Left ventricle myocardium inferior (tissue), 1 donor: Measurements from ENCODE around the gene ZNF644. TPM values are rescaled to one million over a fixed set of nuclear protein-coding genes. Genes with fewer than 3 reads are reported as not detected.

Experiments used
- DNase-seq: peaks from one replicate; pipeline ENCODE4 v3.0.0-alpha.2; 2020
- H3K27ac ChIP-seq: fragments of 200-600 bp; replicated peaks from 2 replicates; pipeline ENCODE4 v1.8.0; 2021
- H3K27me3 ChIP-seq: fragments of 200-600 bp; 2 replicates; pipeline ENCODE4 v1.8.0; 2021; ENCODE audit warnings: low read depth
- H3K36me3 ChIP-seq: fragments of 200-600 bp; 2 replicates; pipeline ENCODE4 v1.8.0; 2021
- H3K4me1 ChIP-seq: fragments of 200-600 bp; 2 replicates; pipeline ENCODE4 v1.8.0; 2021
- H3K4me3 ChIP-seq: fragments of 200-600 bp; 2 replicates; pipeline ENCODE4 v1.8.0; 2021; ENCODE audit warnings: mild to moderate bottlenecking, moderate library complexity
- H3K9me3 ChIP-seq: fragments of 200-600 bp; replicated peaks from 2 replicates; pipeline ENCODE4 v1.8.0; 2021
- CTCF ChIP-seq: fragments of 200-600 bp; IDR thresholded peaks from 2 replicates; pipeline ENCODE4 v1.8.0; 2021; ENCODE audit warnings: antibody characterized with exemption, mild to moderate bottlenecking, borderline replicate concordance
- intact Hi-C: fragments of 100-400 bp; cut with micrococcal nuclease; formaldehyde crosslinking; loops from one replicate; pipeline ENCODE4 v1.11.0; 2022
- total RNA-seq: library from RNA; stranded (reverse); fragmentation: NEBNext Ultra II Directional; extraction: Animal tissue kit (Norgen Biotek cat#: 25700); gene quantifications from one replicate; pipeline ENCODE4 v1.2.1, GENCODE V29; 2021
- donor health status: DM: no; HTN: yes; CAD: no; lungs with severe emphysema.

Gene ZNF644
- total RNA-seq, 1 donor from 2014 or later, result 23.3 TPM

GRCh38 chr1:91038582-91038981, 16.7 kb upstream of the ZNF644 start:
- no peaks in the 10 kb centered on the region for H3K4me1 ChIP-seq
- DNase-seq, result no peak
- peaks cover 7% of the 10 kb centered on the region for H3K27me3 ChIP-seq
- no peaks in the 10 kb centered on the region for H3K36me3 ChIP-seq
- H3K27ac ChIP-seq, result no peak overlapping the region
- no peak for TF ChIP-seq CTCF
- intact Hi-C loops, result no loop called here
- no peak overlapping the region for H3K4me3 ChIP-seq
- peaks cover 27% of the 10 kb centered on the region for H3K9me3 ChIP-seq

GRCh38 chr1:91036894-91037829, 15.3 kb upstream of the ZNF644 start:
- intact Hi-C loops, result no loop called here
- peaks cover 7% of the 10 kb centered on the region for H3K27me3 ChIP-seq
- no peak for DNase-seq

GRCh38 chr1:91032349-91032748, 10.5 kb upstream of the ZNF644 start:
- no peak for DNase-seq
- TF ChIP-seq CTCF, result no peak
- intact Hi-C loops, result no loop called here

More at GRCh38 chr1:91036894-91037829, 15.3 kb upstream of the ZNF644 start:
- H3K9me3 ChIP-seq, result peaks cover 14% of the 10 kb centered on the region
- no peak overlapping the region for H3K4me3 ChIP-seq
- no peak for TF ChIP-seq CTCF
- no peak overlapping the region for H3K27ac ChIP-seq
- no peaks in the 10 kb centered on the region for H3K36me3 ChIP-seq
- no peaks in the 10 kb centered on the region for H3K4me1 ChIP-seq

GRCh38 chr1:91031081-91031480, 9.2 kb upstream of the ZNF644 start:
- peaks cover 28% of the 10 kb centered on the region for H3K27me3 ChIP-seq
- no peaks in the 10 kb centered on the region for H3K9me3 ChIP-seq
- H3K36me3 ChIP-seq, result no peaks in the 10 kb centered on the region
- no peak for DNase-seq
- H3K4me1 ChIP-seq, result no peaks in the 10 kb centered on the region
- TF ChIP-seq CTCF, result no peak
- intact Hi-C loops, result no loop called here
- no peak overlapping the region for H3K4me3 ChIP-seq
- no peak overlapping the region for H3K27ac ChIP-seq

More at GRCh38 chr1:91032349-91032748, 10.5 kb upstream of the ZNF644 start:
- no peak overlapping the region for H3K27ac ChIP-seq
- no peaks in the 10 kb centered on the region for H3K4me1 ChIP-seq
- no peaks in the 10 kb centered on the region for H3K36me3 ChIP-seq
- H3K9me3 ChIP-seq, result no peaks in the 10 kb centered on the region
- H3K27me3 ChIP-seq, result peaks cover 28% of the 10 kb centered on the region
- no peak overlapping the region for H3K4me3 ChIP-seq

GRCh38 chr1:91026777-91027176, 4.9 kb upstream of the ZNF644 start:
- H3K36me3 ChIP-seq, result no peaks in the 10 kb centered on the region
- no peak overlapping the region for H3K4me3 ChIP-seq
- H3K4me1 ChIP-seq, result peaks cover 12% of the 10 kb centered on the region
- peak; percentile 37 for TF ChIP-seq CTCF
- intact Hi-C loops, result no loop called here
- DNase-seq, result no peak
- peaks cover 21% of the 10 kb centered on the region for H3K27me3 ChIP-seq
- no peak overlapping the region for H3K27ac ChIP-seq
- H3K9me3 ChIP-seq, result no peaks in the 10 kb centered on the region
